ENCODE results near the gene PBX3. TPM values are rescaled to one million over a fixed set of nuclear protein-coding genes. Genes with fewer than 3 reads are reported as not detected.

The PBX3 gene
- total and polyA plus RNA-seq, 9 of the 15 experiments (the other 6 are each of a cell fraction or from before 2014, with no cell fraction given), result 0.14 to 5.8 (median 0.92) TPM

DNA sequence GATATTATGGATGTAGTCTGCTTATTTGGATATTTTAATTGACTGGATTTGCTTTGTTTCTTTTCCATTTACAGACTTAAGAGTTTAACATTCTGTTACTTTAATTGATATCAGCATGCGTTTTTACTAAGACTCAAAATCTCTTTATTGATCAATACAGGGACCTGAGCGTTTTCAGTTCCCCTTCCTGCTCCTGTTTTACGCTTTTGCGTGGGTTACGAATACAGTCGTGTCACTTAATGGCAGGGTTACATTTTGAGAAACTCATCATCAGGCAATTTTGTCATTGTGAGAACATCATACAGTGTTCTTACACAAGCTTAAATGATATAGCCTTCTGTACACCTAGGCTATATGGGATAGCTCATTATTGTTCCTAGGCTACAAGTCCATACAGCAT lies 65.2 kb downstream of the PBX3 start (continued):
- no peak for TF ChIP-seq ZNF407 (IDR thresholded peaks at IDR 0.05; ENCODE audit: low read depth)
- TF ChIP-seq MXI1 (IDR thresholded peaks at IDR 0.05; ENCODE audit: low read depth, low read length), result no peak
- TF ChIP-seq TARDBP (IDR thresholded peaks at IDR 0.05), result no peak
- no peak for TF ChIP-seq ZHX1 (conservative IDR thresholded peaks at IDR 0.05; ENCODE audit: low read length)
- TF ChIP-seq NELFE (IDR thresholded peaks at IDR 0.05; ENCODE audit: insufficient read depth, insufficient read length), result no peak
- no peak for TF ChIP-seq NR2C1 (IDR thresholded peaks at IDR 0.05)
- TF ChIP-seq NR2C1 (tag; IDR thresholded peaks at IDR 0.05), result no peak
- no peak for TF ChIP-seq BRD4 (IDR thresholded peaks at IDR 0.05)
